Measurements from ENCODE around the gene MAN1A2.
"Not testable (repeated sequence)": the region's sequence is repeated elsewhere in the genome, so short reads cannot be mapped to it uniquely, and the experiment has no call there.

The MAN1A2 gene

GRCh38 chr1:117346206-117346928 is 20.9 kb upstream of the MAN1A2 start:
- TF ChIP-seq CTCF (IDR thresholded peaks at IDR 0.05; ENCODE audit: borderline replicate concordance, insufficient read depth, low read depth, low read length), result no peak
- no peak overlapping the region for H3K4me3 ChIP-seq (ENCODE audit: low read depth, low read length)

- H3K4me3 ChIP-seq (ENCODE audit: low read depth, low read length), result no peak overlapping the region
- no peak for TF ChIP-seq CTCF (IDR thresholded peaks at IDR 0.05; ENCODE audit: borderline replicate concordance, insufficient read depth, low read depth, low read length)
Measured at GRCh38 chr1:117347907-117348306, 19.3 kb upstream of the MAN1A2 start.

GRCh38 chr1:117352695-117353094 is 14.6 kb upstream of the MAN1A2 start:
- H3K4me3 ChIP-seq (ENCODE audit: low read depth, low read length), result not testable (repeated sequence)

- not testable (repeated sequence) for H3K4me3 ChIP-seq (ENCODE audit: low read depth, low read length)
Measured at GRCh38 chr1:117357833-117358603, 9.2 kb upstream of the MAN1A2 start.

GRCh38 chr1:117358604-117358887 is 8.7 kb upstream of the MAN1A2 start:
- not testable (repeated sequence) for H3K4me3 ChIP-seq (ENCODE audit: low read depth, low read length)

- H3K4me3 ChIP-seq (ENCODE audit: low read depth, low read length), result no peak overlapping the region
- no peak for TF ChIP-seq CTCF (IDR thresholded peaks at IDR 0.05; ENCODE audit: borderline replicate concordance, insufficient read depth, low read depth, low read length)
Measured at GRCh38 chr1:117359561-117360289, 7.5 kb upstream of the MAN1A2 start.

GRCh38 chr1:117362986-117363385 is 4.3 kb upstream of the MAN1A2 start:
- H3K4me3 ChIP-seq (ENCODE audit: low read depth, low read length), result no peak overlapping the region
- TF ChIP-seq CTCF (IDR thresholded peaks at IDR 0.05; ENCODE audit: borderline replicate concordance, insufficient read depth, low read depth, low read length), result no peak

GRCh38 chr1:117363571-117364048 is 3.6 kb upstream of the MAN1A2 start:
- no peak overlapping the region for H3K4me3 ChIP-seq (ENCODE audit: low read depth, low read length)
- TF ChIP-seq CTCF (IDR thresholded peaks at IDR 0.05; ENCODE audit: borderline replicate concordance, insufficient read depth, low read depth, low read length), result no peak

Data from GM12875 (cell line).